ENCODE data around the gene CCNYL1.

Gene CCNYL1

GRCh38 chr2:207796585-207797350 lies 85.3 kb downstream of the CCNYL1 start:
- FAIRE-seq, result no peak

DNA sequence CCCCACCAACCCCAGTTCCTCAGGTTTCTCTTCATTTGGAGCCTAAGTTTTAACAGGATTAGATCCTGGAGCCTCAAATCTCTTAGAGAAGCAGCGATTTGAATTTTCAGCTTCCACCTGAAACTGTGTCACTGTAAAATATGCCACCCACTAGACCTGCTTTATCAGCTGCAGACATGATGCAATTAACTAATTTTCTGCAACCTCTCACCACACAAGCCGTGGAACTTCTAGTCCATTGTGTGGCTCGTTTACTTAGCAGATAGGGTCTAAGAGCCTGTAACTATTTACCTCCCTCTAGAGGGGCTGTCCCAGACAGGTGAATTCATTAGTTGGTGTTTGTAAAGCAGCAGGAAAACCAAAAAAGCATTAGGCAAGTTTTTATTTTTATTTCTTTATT lies 89.8 kb downstream of the CCNYL1 start:
- no peak for FAIRE-seq

DNA sequence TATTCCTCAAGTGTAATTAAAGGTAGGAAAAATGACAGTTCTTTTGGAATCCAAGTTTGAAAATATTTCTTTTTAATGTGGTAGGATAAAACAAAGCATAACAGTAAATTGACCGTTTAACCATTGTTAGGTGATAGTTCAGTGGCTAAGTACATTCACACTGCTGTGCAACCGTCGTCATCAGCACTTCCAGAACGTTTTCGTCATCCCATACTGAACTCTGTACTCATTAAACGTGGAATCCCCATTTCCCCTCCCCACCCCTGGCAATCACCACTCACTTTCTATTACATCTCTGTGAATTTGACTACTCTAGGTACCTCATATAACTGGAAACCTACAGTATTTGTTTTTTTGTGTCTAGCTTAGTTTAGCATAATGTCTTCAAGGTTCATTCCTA lies 91.2 kb downstream of the CCNYL1 start:
- FAIRE-seq, result no peak

Measured in colon (tissue), 2 donors.